DND-41 (cell line): ENCODE data around the gene PACSIN1.

Experiments used
- ATAC-seq: fragments of 200-7000 bp; cut with Tn5 transposase; 3 replicates; pipeline ENCODE4 v1.9.1; 2021; ENCODE audit warnings: low read depth; ENCODE audit not compliant: insufficient read depth
- DNase-seq: peaks from one replicate; pipeline ENCODE4 v3.0.0-alpha.2; 2020
- H2AFZ ChIP-seq: 2 replicates; pipeline ENCODE4 v1.6.0; 2012; ENCODE audit warnings: low read depth, low read length
- H3K27ac ChIP-seq: 2 replicates; pipeline ENCODE4 v1.5.1; 2012; ENCODE audit warnings: low read length, inconsistent platforms
- H3K27me3 ChIP-seq: fragments of 200-600 bp; sonication (generic); 2 replicates; pipeline ENCODE4 v1.6.0; 2012; ENCODE audit warnings: low read length, mild to moderate bottlenecking, inconsistent platforms; ENCODE audit not compliant: insufficient read depth, poor library complexity
- H3K36me3 ChIP-seq: 2 replicates; pipeline ENCODE4 v1.5.1; 2012; ENCODE audit warnings: low read length, inconsistent platforms; ENCODE audit not compliant: insufficient read depth
- H3K4me1 ChIP-seq: 2 replicates; pipeline ENCODE4 v1.5.1; 2012; ENCODE audit warnings: mild to moderate bottlenecking, low read length; ENCODE audit not compliant: insufficient read depth
- H3K4me2 ChIP-seq: 2 replicates; pipeline ENCODE4 v1.6.0; 2012; ENCODE audit warnings: mild to moderate bottlenecking, moderate library complexity, low read length, inconsistent platforms; ENCODE audit not compliant: insufficient read depth
- H3K4me3 ChIP-seq, 2 experiments: fragments of 200-600 bp in 1 of 2; shearing (Covaris generic) in 1 of 2; 2 replicates each; pipeline ENCODE4 v1.5.1; 2012 to 2016; ENCODE audit warnings: inconsistent platforms in 2 of 2, low read length in 2 of 2, mild to moderate bottlenecking in 2 of 2, low read depth in 1 of 2, moderate library complexity in 1 of 2
- H3K79me2 ChIP-seq: 2 replicates; pipeline ENCODE4 v1.6.0; 2012; ENCODE audit warnings: low read length, inconsistent platforms; ENCODE audit not compliant: insufficient read depth
- H3K9ac ChIP-seq: 2 replicates; pipeline ENCODE4 v1.6.0; 2012; ENCODE audit warnings: low read depth, mild to moderate bottlenecking, inconsistent platforms, low read length, moderate library complexity
- H3K9me3 ChIP-seq: 2 replicates; pipeline ENCODE4 v1.5.1; 2012; ENCODE audit warnings: low read length, moderate library complexity, mild to moderate bottlenecking, inconsistent platforms; ENCODE audit not compliant: insufficient read depth, severe bottlenecking
- H4K20me1 ChIP-seq: 2 replicates; pipeline ENCODE4 v1.6.0; 2012; ENCODE audit warnings: low read length; ENCODE audit not compliant: insufficient read depth
- CTCF ChIP-seq: IDR thresholded peaks from 2 replicates; pipeline ENCODE4 v1.5.1; 2012; ENCODE audit warnings: borderline replicate concordance, low read length, moderate library complexity, mild to moderate bottlenecking; ENCODE audit not compliant: poor library complexity, severe bottlenecking; ENCODE audit errors: extremely low read depth
- EZH2 ChIP-seq: IDR thresholded peaks from 3 replicates; pipeline ENCODE4 v1.6.1; 2012; ENCODE audit warnings: borderline replicate concordance, low read depth, mild to moderate bottlenecking, moderate library complexity, low read length, inconsistent platforms; ENCODE audit not compliant: severe bottlenecking

The PACSIN1 gene

GRCh38 chr6:34527751-34528670 is 62.1 kb downstream of the PACSIN1 start:
- DNase-seq, result no peak
- no peaks in the 10 kb centered on the region for H3K36me3 ChIP-seq
- H3K4me2 ChIP-seq, result 0 out of 2 replicates have a peak overlapping the region, but pooled peaks have one; percentile 63
- H3K4me3 ChIP-seq, result no peak overlapping the region
- no peaks in the 10 kb centered on the region for H3K9me3 ChIP-seq
- no peak overlapping the region for H3K9ac ChIP-seq
- TF ChIP-seq CTCF, result no peak
- TF ChIP-seq EZH2, result no peak
- no peak overlapping the region for H2AFZ ChIP-seq
- H3K27me3 ChIP-seq, result no peaks in the 10 kb centered on the region
- H4K20me1 ChIP-seq, result no peaks in the 10 kb centered on the region
- no peak for ATAC-seq
- H3K79me2 ChIP-seq, result no peaks in the 10 kb centered on the region
- H3K27ac ChIP-seq, result no peak overlapping the region
- H3K4me1 ChIP-seq, result peaks cover 14% of the 10 kb centered on the region

- Histone ChIP-seq H3K79me2 (no peaks in the 10 kb centered on the region), H3K27ac (no peak overlapping the region)
- no peak for ATAC-seq
These were observed 63.3 kb downstream of the PACSIN1 start for GRCh38 chr6:34528996-34529664.

GRCh38 chr6:34529665-34530327 is 63.9 kb downstream of the PACSIN1 start:
- no peak overlapping the region for H2AFZ ChIP-seq
- no peak overlapping the region for H3K9ac ChIP-seq
- H3K9me3 ChIP-seq, result no peaks in the 10 kb centered on the region
- no peaks in the 10 kb centered on the region for H3K27me3 ChIP-seq
- no peak overlapping the region for H3K4me2 ChIP-seq
- no peaks in the 10 kb centered on the region for H4K20me1 ChIP-seq
- ATAC-seq (no peak), DNase-seq (no peak)
- TF ChIP-seq CTCF (no peak), EZH2 (no peak)
- no peaks in the 10 kb centered on the region for H3K79me2 ChIP-seq
- peaks cover 14% of the 10 kb centered on the region for H3K4me1 ChIP-seq
- H3K27ac ChIP-seq, result no peak overlapping the region
- H3K4me3 ChIP-seq, result no peak overlapping the region
- no peaks in the 10 kb centered on the region for H3K36me3 ChIP-seq

More at GRCh38 chr6:34528996-34529664, 63.3 kb downstream of the PACSIN1 start:
- Histone ChIP-seq H3K9ac (no peak overlapping the region), H3K4me1 (peaks cover 14% of the 10 kb centered on the region), H3K4me2 (no peak overlapping the region), H3K36me3 (no peaks in the 10 kb centered on the region), H4K20me1 (no peaks in the 10 kb centered on the region), H3K4me3 (no peak overlapping the region), H2AFZ (no peak overlapping the region), H3K27me3 (no peaks in the 10 kb centered on the region), H3K9me3 (no peaks in the 10 kb centered on the region)
- no peak for TF ChIP-seq EZH2
- no peak for TF ChIP-seq CTCF
- DNase-seq, result no peak
